Suppressor macrophage treated with lipopolysaccharide for 4 hours (primary cell): Measurements from ENCODE around the gene RUFY4.
"Not testable (repeated sequence)": the region's sequence is repeated elsewhere in the genome, so short reads cannot be mapped to it uniquely, and the experiment has no call there.

Experiments used
- DNase-seq: peaks from one replicate; pipeline ENCODE4 v3.0.0-alpha.2; 2020

Gene RUFY4

GRCh38 chr2:218091746-218092145 lies 22.7 kb downstream of the RUFY4 start:
- DNase-seq: peak; percentile 45

- DNase-seq: peak; percentile 25
These were observed 24.8 kb downstream of the RUFY4 start for GRCh38 chr2:218093879-218094278.

- DNase-seq: no peak
These were observed 26.8 kb downstream of the RUFY4 start for GRCh38 chr2:218095853-218096252.

- no peak for DNase-seq
These were observed 28.9 kb downstream of the RUFY4 start for GRCh38 chr2:218097975-218098374.

GRCh38 chr2:218108834-218109233 lies 39.8 kb downstream of the RUFY4 start:
- DNase-seq: not testable (repeated sequence)

DNA sequence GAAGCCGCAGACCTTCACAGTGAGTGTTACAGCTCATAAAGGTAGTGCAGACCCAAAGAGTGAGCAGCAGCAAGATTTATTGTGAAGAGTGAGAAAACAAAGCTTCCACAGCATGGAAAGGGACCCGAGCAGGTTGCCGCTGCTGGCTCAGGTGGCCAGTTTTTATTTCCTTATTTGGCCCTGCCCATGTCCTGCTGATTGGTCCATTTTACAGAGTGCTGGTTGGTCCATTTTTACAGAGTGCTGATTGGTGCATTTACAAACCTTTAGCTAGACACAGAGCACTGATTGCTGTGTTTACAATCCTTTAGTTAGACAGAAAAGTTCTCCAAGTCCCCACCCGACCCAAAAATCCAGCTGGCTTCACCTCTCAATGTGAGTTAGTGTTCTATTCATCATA lies 52.7 kb downstream of the RUFY4 start:
- not testable (repeated sequence) for DNase-seq

DNA sequence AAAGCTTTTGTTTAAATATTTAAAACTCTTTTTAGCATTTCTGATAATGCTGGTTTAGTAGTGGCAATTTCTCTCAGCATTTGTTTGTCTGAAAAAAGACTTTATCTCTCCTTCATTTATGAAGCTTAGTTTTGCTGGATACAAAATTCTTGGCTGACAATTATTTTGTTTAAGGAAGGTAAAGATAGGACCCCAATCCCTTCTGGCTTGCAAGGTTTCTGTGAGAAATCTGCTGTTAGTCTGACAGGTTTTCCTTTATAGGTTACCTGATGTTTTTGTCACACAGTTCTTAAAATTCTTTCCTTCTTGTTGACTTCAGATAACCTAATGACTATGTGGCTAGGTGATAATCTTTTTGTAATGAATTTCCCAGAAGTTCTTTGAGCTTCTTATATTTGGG lies 53.2 kb downstream of the RUFY4 start:
- not testable (repeated sequence) for DNase-seq

- DNase-seq: no peak
These were observed 54.9 kb downstream of the RUFY4 start for GRCh38 chr2:218123986-218124385.

DNA sequence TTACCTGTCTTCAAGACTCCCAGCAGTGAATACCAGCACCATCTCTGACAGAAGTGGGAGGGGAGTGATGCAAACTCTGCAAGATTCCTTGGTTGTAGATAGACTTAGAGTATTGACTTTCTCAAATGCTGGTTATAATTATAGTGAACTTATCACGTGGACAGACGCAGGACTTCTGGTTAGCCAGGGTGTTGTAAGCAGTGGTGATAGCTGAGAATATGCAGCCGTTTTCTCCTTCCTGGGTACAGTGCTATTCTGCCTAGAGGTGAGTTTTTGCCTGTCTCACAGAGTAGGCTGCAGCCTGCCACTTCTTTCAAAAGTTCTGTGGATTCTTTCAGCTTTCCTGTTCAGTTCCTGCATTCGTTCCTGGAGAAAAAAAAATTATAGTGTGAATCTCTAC lies 56.0 kb downstream of the RUFY4 start:
- no peak for DNase-seq

- peak; percentile 37 for DNase-seq
These were observed 56.6 kb downstream of the RUFY4 start, which contains the start of gene CXCR2 for GRCh38 chr2:218125626-218126080. CXCR2 (plus strand) TSS chr2:218126028; CDS start chr2:218134802, 8,774 bp downstream.

- no peak for DNase-seq
These were observed 58.9 kb downstream of the RUFY4 start for GRCh38 chr2:218127929-218128455.

DNA sequence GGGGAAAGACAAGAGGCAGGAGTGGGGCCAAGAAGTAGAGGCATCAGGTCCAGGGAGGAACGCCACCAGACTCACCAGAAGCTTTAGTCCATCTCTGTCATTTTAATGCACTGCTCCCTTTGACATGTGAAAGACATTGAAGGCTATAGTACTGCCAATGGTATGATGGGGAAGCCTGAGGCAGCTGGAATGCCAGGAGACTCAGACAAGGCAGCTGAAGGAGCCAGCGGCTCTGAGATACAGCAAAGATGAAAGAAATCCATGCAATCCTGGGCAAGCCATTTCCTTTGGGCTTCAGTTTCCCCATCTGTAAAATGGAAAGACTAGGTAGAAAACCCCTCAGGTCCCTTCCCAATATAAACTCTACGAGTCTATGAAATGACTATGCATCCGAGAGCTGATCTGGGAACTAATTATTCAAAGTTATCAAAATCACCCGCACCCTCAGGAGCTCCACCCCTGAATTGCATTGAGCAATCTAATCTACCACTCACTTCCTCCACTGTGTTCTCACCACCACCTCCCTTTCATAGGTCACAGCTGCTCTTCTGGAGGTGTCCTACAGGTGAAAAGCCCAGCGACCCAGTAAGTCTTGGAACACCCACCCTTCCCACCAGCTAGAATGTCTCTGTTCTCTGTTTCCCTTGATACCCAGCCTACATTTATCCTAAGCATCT lies 59.9 kb downstream of the RUFY4 start:
- DNase-seq: no peak

DNA sequence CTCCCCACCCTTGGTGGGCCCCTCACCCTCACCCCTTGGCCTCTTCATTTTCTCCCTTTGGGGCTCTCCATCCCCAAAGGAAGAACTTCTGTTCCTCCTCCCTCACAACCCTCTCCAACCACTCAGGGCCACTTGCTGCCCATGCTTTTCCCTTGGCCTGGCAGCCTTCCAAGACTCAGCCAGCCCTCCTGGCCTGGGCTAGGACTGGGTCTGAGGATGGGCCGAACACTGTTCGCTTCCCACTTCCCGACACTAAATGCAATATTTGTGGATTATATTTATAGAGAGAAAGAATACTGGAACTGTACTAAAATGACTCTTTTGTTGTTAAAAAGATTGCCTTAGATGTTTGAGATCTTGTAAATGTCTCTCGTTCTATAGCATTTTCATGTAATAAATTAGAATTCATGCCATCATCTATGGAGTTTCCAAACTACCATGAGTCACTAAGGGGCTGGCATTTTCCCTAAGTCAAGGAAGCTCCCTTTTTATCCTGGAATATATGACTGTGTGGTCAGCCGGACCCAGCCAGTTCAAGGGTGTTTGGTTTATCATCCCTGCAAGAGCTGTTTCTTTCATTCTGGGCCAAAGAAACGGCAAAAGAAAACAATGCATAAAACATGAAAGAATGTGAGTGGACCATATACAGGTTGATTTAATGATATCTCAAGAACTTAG lies 60.5 kb downstream of the RUFY4 start:
- DNase-seq: no peak

DNA sequence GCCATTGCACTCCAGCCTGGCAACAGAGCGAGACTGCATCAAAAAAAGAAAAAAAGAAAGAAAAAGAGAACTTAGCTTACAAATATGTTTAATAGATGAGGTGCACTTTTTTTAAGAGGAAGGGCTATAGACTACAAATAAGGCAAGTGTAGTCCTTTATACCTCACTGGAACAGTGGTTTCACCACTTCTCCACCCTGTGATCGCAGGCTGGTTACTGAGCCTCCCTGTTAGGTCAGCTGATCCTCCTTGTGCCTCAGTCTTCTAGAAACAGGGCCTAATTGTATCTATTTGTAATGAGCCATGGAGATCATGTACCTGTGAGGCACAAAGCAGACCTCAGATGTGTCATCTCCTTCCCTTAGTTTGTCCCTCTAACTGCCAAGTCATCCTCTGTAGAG lies 61.3 kb downstream of the RUFY4 start:
- no peak for DNase-seq

GRCh38 chr2:218130822-218131221 lies 61.8 kb downstream of the RUFY4 start:
- no peak for DNase-seq

DNA sequence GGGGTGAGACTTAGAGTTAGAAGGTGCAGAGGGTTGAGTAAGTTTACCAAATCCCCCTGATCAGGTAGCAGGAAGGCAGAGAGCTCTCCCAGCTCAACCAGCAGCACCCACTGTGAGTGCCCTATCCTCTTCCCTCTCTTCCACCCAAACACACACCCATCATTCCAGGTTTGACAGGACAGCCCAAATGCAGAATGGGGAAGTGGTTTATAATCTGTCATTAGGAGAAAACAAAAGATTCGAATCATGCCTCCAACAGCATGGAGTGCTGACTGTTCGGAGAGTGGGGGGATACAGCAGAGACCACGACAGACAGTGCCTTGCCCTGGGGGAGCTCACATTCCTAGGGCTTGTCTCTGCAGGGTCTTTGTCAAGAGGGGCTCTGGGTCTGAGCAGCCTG lies 68.5 kb downstream of the RUFY4 start:
- no peak for DNase-seq

GRCh38 chr2:218138047-218138446 lies 69.0 kb downstream of the RUFY4 start:
- no peak for DNase-seq
